Adrenal gland (tissue), 5 donors: ENCODE measurements around the gene LRCH2.

Source experiments
- CTCF ChIP-seq, 6 experiments: fragments of 450-650 bp in 4 of 6; fragments of 200-600 bp in 2 of 6; sonication (generic) in 1 of 6; IDR thresholded peaks; 1 replicate in 5 of 6; 2 replicates in 1 of 6; pipeline versions ENCODE4 v1.5.1 to v1.8.0; 2016 to 2021; ENCODE audit warnings: antibody characterized with exemption in 6 of 6, mild to moderate bottlenecking in 2 of 6, moderate library complexity in 1 of 6
- POLR2A ChIP-seq, 2 donors: fragments of 450-650 bp; IDR thresholded peaks; one replicate each; pipeline ENCODE4 v1.6.1; 2017; ENCODE audit warnings: antibody characterized with exemption in 2 of 2, mild to moderate bottlenecking in 2 of 2, moderate library complexity in 1 of 2
- donor health status: DM: no; HTN: no; CAD: no.

GRCh38 chrX:115237056-115237455, 3.2 kb upstream of the LRCH2 start:
- no peak for TF ChIP-seq CTCF (IDR thresholded peaks at IDR 0.05)
- TF ChIP-seq POLR2A (IDR thresholded peaks at IDR 0.05) = no peak
